ENCODE measurements around the gene OR52W1.

DNA sequence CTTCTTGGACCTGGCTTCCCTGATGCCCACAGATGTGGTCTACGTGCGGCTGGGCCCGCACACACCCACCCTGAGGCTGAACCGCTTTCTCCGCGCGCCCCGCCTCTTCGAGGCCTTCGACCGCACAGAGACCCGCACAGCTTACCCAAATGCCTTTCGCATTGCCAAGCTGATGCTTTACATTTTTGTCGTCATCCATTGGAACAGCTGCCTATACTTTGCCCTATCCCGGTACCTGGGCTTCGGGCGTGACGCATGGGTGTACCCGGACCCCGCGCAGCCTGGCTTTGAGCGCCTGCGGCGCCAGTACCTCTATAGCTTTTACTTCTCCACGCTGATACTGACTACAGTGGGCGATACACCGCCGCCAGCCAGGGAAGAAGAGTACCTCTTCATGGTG lies 41.1 kb downstream of the OR52W1 start:
- no peak for TF ChIP-seq POLR2A (IDR thresholded peaks at IDR 0.05; ENCODE audit: low read depth, low read length)
- no peak for TF ChIP-seq CTCF (IDR thresholded peaks at IDR 0.05; ENCODE audit: extremely low read depth in 1 of 2, insufficient read depth in 1 of 2, low read depth in 1 of 2, low read length in 2 of 2)
- no peak for TF ChIP-seq POLR2AphosphoS5 (IDR thresholded peaks at IDR 0.05; ENCODE audit: insufficient read depth, low read depth, low read length)
- TF ChIP-seq FOS (IDR thresholded peaks at IDR 0.05; ENCODE audit: borderline replicate concordance, insufficient read depth, low read length): no peak
- TF ChIP-seq EZH2 (IDR thresholded peaks at IDR 0.05; ENCODE audit: borderline replicate concordance, low read depth, low read length, severe bottlenecking): no peak
- TF ChIP-seq MYC (IDR thresholded peaks at IDR 0.05; ENCODE audit: low read depth, low read length): no peak
- no peak for TF ChIP-seq MAX (IDR thresholded peaks at IDR 0.05; ENCODE audit: insufficient read depth, insufficient read length)
- TF ChIP-seq JUN (IDR thresholded peaks at IDR 0.05; ENCODE audit: borderline replicate concordance, insufficient read depth, insufficient read length, low read depth): no peak
- no peak for TF ChIP-seq GATA2 (IDR thresholded peaks at IDR 0.05; ENCODE audit: insufficient read depth, insufficient read length, low read depth, low read length)
